Activated naive CD4-positive, alpha-beta T cell treated with anti-CD3 and anti-CD28 coated beads for 36 hours (primary cell): Measurements from ENCODE around the gene PPP4R4. TPM values are rescaled to one million over a fixed set of nuclear protein-coding genes. Genes with fewer than 3 reads are reported as not detected.

Source experiments
- CTCF ChIA-PET: fragments of 350-600 bp; sonication (Branson Sonifier 250); formaldehyde crosslinking; loops from one replicate; lab custom pipeline; 2021; ENCODE audit warnings: antibody characterized with exemption; lab: Charles Lee
- DNase-seq: peaks from one replicate; pipeline ENCODE4 v3.0.0-alpha.2; 2020
- H3K27ac Mint-ChIP-seq: one replicate; pipeline ENCODE4 v1.8.0; 2021; ENCODE audit warnings: mild to moderate bottlenecking, mixed read lengths
- H3K27me3 Mint-ChIP-seq: one replicate; pipeline ENCODE4 v1.8.0; 2021; ENCODE audit warnings: low read depth, mixed read lengths
- H3K36me3 Mint-ChIP-seq: one replicate; pipeline ENCODE4 v1.8.0; 2021; ENCODE audit warnings: low read depth, mixed read lengths
- H3K4me1 Mint-ChIP-seq: one replicate; pipeline ENCODE4 v1.8.0; 2021; ENCODE audit warnings: low read depth, mixed read lengths
- H3K4me3 Mint-ChIP-seq: one replicate; pipeline ENCODE4 v1.8.0; 2021; ENCODE audit warnings: mild to moderate bottlenecking, moderate library complexity, mixed read lengths
- H3K9me3 Mint-ChIP-seq: one replicate; pipeline ENCODE4 v1.8.0; 2021; ENCODE audit warnings: mixed read lengths
- intact Hi-C: fragments of 100-400 bp; cut with micrococcal nuclease; formaldehyde crosslinking; loops from one replicate; pipeline ENCODE4 v1.15.1; 2023
- total RNA-seq, 2 experiments: library from RNA; stranded (reverse); gene quantifications; one replicate each; pipeline ENCODE4 v1.2.3, GENCODE V29; 2021

PPP4R4 gene
- total RNA-seq, 2 experiments from 2014 or later, result 13.2 to 13.9 TPM

GRCh38 chr14:94304243-94304642 lies 130.1 kb downstream of the PPP4R4 start:
- CTCF ChIA-PET, result no interaction called here
- no peaks in the 10 kb centered on the region for H3K36me3 Mint-ChIP-seq

GRCh38 chr14:94305620-94306019 lies 131.5 kb downstream of the PPP4R4 start:
- Mint-ChIP-seq H3K9me3 (peaks cover 16% of the 10 kb centered on the region), H3K4me1 (no peaks in the 10 kb centered on the region), H3K36me3 (no peaks in the 10 kb centered on the region), H3K27ac (no peak overlapping the region), H3K27me3 (peaks cover 15% of the 10 kb centered on the region), H3K4me3 (no peak overlapping the region)
- intact Hi-C loops, result loop anchor here (2.0 to 5.0 kb wide), 2 partner anchors 123 to 269 kb away; no protein-coding TSS in a partner anchor
- DNase-seq, result no peak
- CTCF ChIA-PET, result interaction anchor here (0.5 to 1.9 kb wide), 3 partner anchors 61 to 173 kb away, joined by 3 to 8 read pairs (median 3); partner anchors contain the start of gene SERPINA2

More at GRCh38 chr14:94304243-94304642, 130.1 kb downstream of the PPP4R4 start:
- Mint-ChIP-seq H3K27me3 (peaks cover 14% of the 10 kb centered on the region), H3K27ac (no peak overlapping the region), H3K9me3 (peaks cover 16% of the 10 kb centered on the region), H3K4me3 (no peak overlapping the region), H3K4me1 (no peaks in the 10 kb centered on the region)
- intact Hi-C loops, result no loop called here
- no peak for DNase-seq

GRCh38 chr14:94306047-94306978 lies 132.2 kb downstream of the PPP4R4 start:
- H3K27ac Mint-ChIP-seq, result no peak overlapping the region

DNA sequence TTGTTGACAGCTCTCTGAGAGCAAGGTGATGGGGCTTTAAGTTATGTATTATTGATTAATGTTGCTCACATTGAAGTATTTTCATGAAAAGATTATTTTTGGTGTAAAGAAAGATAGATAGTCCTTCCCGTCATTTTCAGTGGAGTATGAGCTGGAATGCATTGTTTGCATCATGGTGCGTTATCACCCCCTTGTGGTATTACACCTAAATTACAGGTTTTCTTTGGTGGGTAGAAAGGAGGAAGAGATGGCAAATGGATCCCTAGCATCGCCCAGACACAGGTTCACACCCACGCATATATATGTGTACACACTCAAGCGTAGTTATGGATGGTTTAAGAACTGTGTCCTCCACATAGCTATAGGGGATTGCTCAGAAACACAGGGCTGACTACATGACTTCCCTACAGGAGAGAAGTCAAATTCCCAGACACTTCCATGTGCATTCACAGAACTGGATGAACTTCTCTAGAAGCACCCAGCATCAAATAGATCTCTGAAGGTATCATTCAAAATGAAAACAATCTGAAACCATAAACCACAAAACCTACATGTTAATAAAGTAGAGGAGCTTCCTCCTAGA lies 133.4 kb downstream of the PPP4R4 start:
- CTCF ChIA-PET, result interaction anchor here (0.6 to 2.4 kb wide), 6 partner anchors 15 to 272 kb away, joined by 3 to 12 read pairs (median 4); partner anchors contain the start of genes IFI27L2 and SERPINA10
- H3K9me3 Mint-ChIP-seq, result peaks cover 16% of the 10 kb centered on the region
- peaks cover 15% of the 10 kb centered on the region for H3K27me3 Mint-ChIP-seq
- intact Hi-C loops, result loop anchor here (1.0 to 5.0 kb wide), 3 partner anchors 125 to 271 kb away; no protein-coding TSS in a partner anchor
- H3K4me3 Mint-ChIP-seq, result no peak overlapping the region
- no peaks in the 10 kb centered on the region for H3K4me1 Mint-ChIP-seq
- no peaks in the 10 kb centered on the region for H3K36me3 Mint-ChIP-seq
- DNase-seq, result no peak
- no peak overlapping the region for H3K27ac Mint-ChIP-seq

More at GRCh38 chr14:94306047-94306978, 132.2 kb downstream of the PPP4R4 start:
- H3K36me3 Mint-ChIP-seq, result no peaks in the 10 kb centered on the region
- peaks cover 15% of the 10 kb centered on the region for H3K27me3 Mint-ChIP-seq
- no peak overlapping the region for H3K4me3 Mint-ChIP-seq
- H3K9me3 Mint-ChIP-seq, result peaks cover 16% of the 10 kb centered on the region
- no peak for DNase-seq
- no peaks in the 10 kb centered on the region for H3K4me1 Mint-ChIP-seq
- intact Hi-C loops, result loop anchor here (2.0 to 5.0 kb wide), 2 partner anchors 124 to 270 kb away; no protein-coding TSS in a partner anchor
- CTCF ChIA-PET, result interaction anchor here (0.5 to 2.4 kb wide), 5 partner anchors 13 to 177 kb away, joined by 3 to 8 read pairs (median 5); partner anchors contain the start of genes IFI27L2, SERPINA10 and SERPINA2

DNA sequence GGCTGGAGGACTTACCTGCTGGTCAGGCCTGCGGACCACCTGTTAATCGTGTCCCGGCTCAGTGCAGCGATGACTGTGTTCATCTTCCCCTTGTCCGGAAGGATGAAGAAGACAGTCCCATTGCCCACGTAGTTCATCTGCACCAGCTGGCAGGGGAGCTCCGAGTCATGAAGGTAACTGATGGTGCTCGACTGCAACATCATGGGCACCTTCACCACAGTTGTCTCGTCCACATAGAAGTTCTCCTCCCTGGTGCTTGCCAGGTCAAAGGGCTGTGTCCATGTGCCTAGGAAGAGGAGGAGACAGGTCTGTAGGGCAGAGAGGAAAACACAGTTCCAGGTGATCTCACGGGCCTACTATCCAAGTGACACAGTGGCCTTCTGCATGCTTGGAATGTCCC lies 135.6 kb downstream of the PPP4R4 start:
- Mint-ChIP-seq H3K4me3 (no peak overlapping the region), H3K36me3 (no peaks in the 10 kb centered on the region), H3K27ac (no peak overlapping the region), H3K4me1 (no peaks in the 10 kb centered on the region), H3K9me3 (peaks cover 16% of the 10 kb centered on the region), H3K27me3 (peaks cover 17% of the 10 kb centered on the region)
- intact Hi-C loops, result loop anchor here (5.0 kb wide), 1 partner anchor 127 kb away; no protein-coding TSS in a partner anchor
- no peak for DNase-seq
- CTCF ChIA-PET, result interaction anchor here (0.6 kb wide), 1 partner anchor 167 kb away, joined by 3 read pairs; no protein-coding TSS in a partner anchor

DNA sequence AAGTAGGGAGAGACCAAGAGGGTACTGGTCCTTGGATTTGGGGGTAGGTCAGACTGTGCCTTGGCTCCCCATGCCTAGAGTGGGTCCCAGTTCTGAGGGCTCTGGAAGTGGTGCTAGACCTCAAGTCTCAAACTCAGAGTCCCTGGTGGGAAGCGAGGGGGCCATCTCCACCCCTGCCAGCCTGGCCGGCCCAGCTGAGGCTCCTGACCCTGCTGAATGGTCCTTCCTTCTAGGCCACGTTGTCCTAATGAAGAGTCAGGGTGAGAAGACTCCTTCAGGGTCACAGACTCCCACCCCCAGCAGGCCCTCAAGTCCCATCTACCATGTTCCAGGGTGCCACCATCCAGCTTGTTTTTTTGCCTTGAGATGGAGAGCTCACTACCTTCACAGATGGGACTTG lies 136.1 kb downstream of the PPP4R4 start:
- Mint-ChIP-seq H3K4me3 (no peak overlapping the region), H3K36me3 (no peaks in the 10 kb centered on the region), H3K27ac (no peak overlapping the region), H3K9me3 (peaks cover 16% of the 10 kb centered on the region), H3K4me1 (no peaks in the 10 kb centered on the region), H3K27me3 (peaks cover 17% of the 10 kb centered on the region)
- no peak for DNase-seq
- CTCF ChIA-PET, result no interaction called here
- intact Hi-C loops, result no loop called here

GRCh38 chr14:94312481-94313246 lies 138.5 kb downstream of the PPP4R4 start:
- H3K27me3 Mint-ChIP-seq, result peaks cover 12% of the 10 kb centered on the region
- no peak for DNase-seq
- peaks cover 8% of the 10 kb centered on the region for H3K9me3 Mint-ChIP-seq
- no peaks in the 10 kb centered on the region for H3K4me1 Mint-ChIP-seq
- intact Hi-C loops, result no loop called here
- CTCF ChIA-PET, result no interaction called here
- H3K27ac Mint-ChIP-seq, result no peak overlapping the region
- H3K4me3 Mint-ChIP-seq, result no peak overlapping the region
- no peaks in the 10 kb centered on the region for H3K36me3 Mint-ChIP-seq

DNA sequence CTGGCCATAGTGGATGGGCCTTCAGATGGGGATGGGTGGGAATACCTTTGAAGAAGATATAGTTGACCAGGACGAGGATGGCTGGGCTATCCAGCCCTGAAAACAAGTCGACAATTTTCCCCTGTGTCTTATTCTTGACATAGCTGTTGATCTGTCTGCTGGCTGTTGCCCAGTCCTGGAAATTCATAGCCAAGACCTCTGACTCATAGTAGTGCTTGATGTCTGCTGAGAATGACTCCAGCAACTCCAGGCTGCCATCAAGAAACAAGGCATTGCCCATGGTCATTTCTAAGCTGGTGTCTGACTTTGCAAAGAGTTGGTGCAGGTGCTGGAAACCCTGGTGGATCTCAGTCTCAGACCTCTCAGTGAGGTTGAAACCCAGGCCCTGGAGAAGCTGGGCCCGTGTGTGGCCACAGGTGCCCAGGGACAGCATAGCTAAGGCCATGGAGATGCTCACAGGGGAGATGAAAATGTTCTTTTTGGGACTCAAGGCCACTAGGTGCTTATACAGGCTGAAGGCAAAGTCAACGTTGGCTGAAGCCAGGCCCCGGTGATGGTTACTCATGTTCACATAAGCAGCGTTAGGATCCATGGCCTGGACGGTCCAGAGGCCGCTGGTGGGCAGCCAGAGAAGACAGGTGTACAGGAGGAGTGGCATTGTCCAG lies 140.0 kb downstream of the PPP4R4 start:
- H3K36me3 Mint-ChIP-seq, result no peaks in the 10 kb centered on the region
- no peaks in the 10 kb centered on the region for H3K4me1 Mint-ChIP-seq
- CTCF ChIA-PET, result no interaction called here
- H3K9me3 Mint-ChIP-seq, result peaks cover 2% of the 10 kb centered on the region
- H3K27ac Mint-ChIP-seq, result no peak overlapping the region
- peaks cover 4% of the 10 kb centered on the region for H3K27me3 Mint-ChIP-seq
- DNase-seq, result no peak
- intact Hi-C loops, result no loop called here
- H3K4me3 Mint-ChIP-seq, result no peak overlapping the region

- DNase-seq, result no peak
- H3K4me3 Mint-ChIP-seq, result no peak overlapping the region
- no peaks in the 10 kb centered on the region for H3K4me1 Mint-ChIP-seq
- H3K36me3 Mint-ChIP-seq, result no peaks in the 10 kb centered on the region
- peaks cover 5% of the 10 kb centered on the region for H3K27me3 Mint-ChIP-seq
- intact Hi-C loops, result no loop called here
- CTCF ChIA-PET, result interaction anchor here (0.6 kb wide), 1 partner anchor 289 kb away, joined by 3 read pairs; no protein-coding TSS in a partner anchor
- no peak overlapping the region for H3K27ac Mint-ChIP-seq
- peaks cover 2% of the 10 kb centered on the region for H3K9me3 Mint-ChIP-seq
Observed at GRCh38 chr14:94314890-94315289, 140.8 kb downstream of the PPP4R4 start.

GRCh38 chr14:94316692-94317091 lies 142.6 kb downstream of the PPP4R4 start:
- no peaks in the 10 kb centered on the region for H3K36me3 Mint-ChIP-seq
- H3K4me3 Mint-ChIP-seq, result no peak overlapping the region
- H3K4me1 Mint-ChIP-seq, result no peaks in the 10 kb centered on the region
- peaks cover 6% of the 10 kb centered on the region for H3K27me3 Mint-ChIP-seq
- CTCF ChIA-PET, result interaction anchor here (1.0 kb wide), 1 partner anchor 11 kb away, joined by 3 read pairs; no protein-coding TSS in a partner anchor
- H3K27ac Mint-ChIP-seq, result no peak overlapping the region
- intact Hi-C loops, result no loop called here
- H3K9me3 Mint-ChIP-seq, result peaks cover 2% of the 10 kb centered on the region
- no peak for DNase-seq

GRCh38 chr14:94317259-94317658 lies 143.1 kb downstream of the PPP4R4 start:
- Mint-ChIP-seq H3K4me3 (no peak overlapping the region), H3K4me1 (no peaks in the 10 kb centered on the region), H3K36me3 (no peaks in the 10 kb centered on the region), H3K27me3 (peaks cover 6% of the 10 kb centered on the region), H3K27ac (no peak overlapping the region), H3K9me3 (peaks cover 2% of the 10 kb centered on the region)
- CTCF ChIA-PET, result no interaction called here
- intact Hi-C loops, result no loop called here
- DNase-seq, result no peak
